WTC11 (cell line): ENCODE measurements around the gene SENP3. TPM values are rescaled to one million over a fixed set of nuclear protein-coding genes. Genes with fewer than 3 reads are reported as not detected.
A peak's percentile ranks its signal among the peaks of the same experiment; 100 is the strongest.

Experiments used
- ATAC-seq: fragments of 200-7000 bp; cut with Tn5 transposase; 2 replicates; pipeline ENCODE4 v1.10.0; 2021; ENCODE audit warnings: mild to moderate bottlenecking, moderate library complexity
- CTCF ChIA-PET: fragments of 300-600 bp; sonication (Branson Sonifier 250); formaldehyde crosslinking; loops from one replicate; lab custom pipeline; 2021; ENCODE audit warnings: antibody characterized with exemption; lab: Charles Lee
- POLR2A ChIA-PET: fragments of 350-600 bp; sonication (Branson Sonifier 250); formaldehyde crosslinking; loops from one replicate; lab custom pipeline; 2021; ENCODE audit warnings: antibody characterized with exemption; lab: Charles Lee
- DNase-seq: peaks from one replicate; pipeline ENCODE4 v3.0.0; 2021; ENCODE audit warnings: low spot score
- H3K27ac Mint-ChIP-seq: 2 replicates; pipeline ENCODE4 v1.8.0; 2021; ENCODE audit warnings: mixed read lengths
- H3K27me3 Mint-ChIP-seq: 2 replicates; pipeline ENCODE4 v1.8.0; 2021; ENCODE audit warnings: low read depth, mild to moderate bottlenecking, moderate library complexity, mixed read lengths
- H3K36me3 Mint-ChIP-seq: 2 replicates; pipeline ENCODE4 v1.8.0; 2021; ENCODE audit warnings: mixed read lengths
- H3K4me1 Mint-ChIP-seq: 2 replicates; pipeline ENCODE4 v1.8.0; 2022; ENCODE audit warnings: mixed read lengths
- H3K4me3 Mint-ChIP-seq: 2 replicates; pipeline ENCODE4 v1.8.0; 2021; ENCODE audit warnings: mild to moderate bottlenecking, moderate library complexity, mixed read lengths
- H3K9me3 Mint-ChIP-seq: 2 replicates; pipeline ENCODE4 v1.8.0; 2021; ENCODE audit warnings: mixed read lengths
- JAZF1 ChIP-seq: fragments of 250-450 bp; sonication (Bioruptor Pico); IDR thresholded peaks from 2 replicates; pipeline ENCODE4 v1.9.0; 2021; ENCODE audit warnings: moderate library complexity, mild to moderate bottlenecking, inconsistent platforms
- NR1H2 ChIP-seq: sonication (generic); formaldehyde crosslinking; IDR thresholded peaks from 2 replicates; pipeline ENCODE4 v1.9.0; 2021; ENCODE audit warnings: mild to moderate bottlenecking, moderate library complexity, missing genetic modification reagents
- SOX15 ChIP-seq: fragments of 250-450 bp; sonication (Bioruptor Pico); IDR thresholded peaks from 2 replicates; pipeline ENCODE4 v1.9.0; 2021; ENCODE audit warnings: mild to moderate bottlenecking
- ZNF121 ChIP-seq: sonication (generic); formaldehyde crosslinking; IDR thresholded peaks from 2 replicates; pipeline ENCODE4 v1.8.0; 2023; ENCODE audit warnings: missing genetic modification reagents
- total RNA-seq: library from RNA; stranded (reverse); gene quantifications from 3 replicates; pipeline ENCODE4 v1.2.3, GENCODE V29; 2021
- TF ChIP-seq, protein P1 (sequence below): sonication (generic); formaldehyde crosslinking; IDR thresholded peaks from 2 replicates; pipeline ENCODE4 v1.8.0; 2023; ENCODE audit warnings: missing genetic modification reagents, mild to moderate bottlenecking, borderline replicate concordance

SENP3 gene
- total RNA-seq, 1 experiment from 2014 or later: 85.4 TPM

DNA sequence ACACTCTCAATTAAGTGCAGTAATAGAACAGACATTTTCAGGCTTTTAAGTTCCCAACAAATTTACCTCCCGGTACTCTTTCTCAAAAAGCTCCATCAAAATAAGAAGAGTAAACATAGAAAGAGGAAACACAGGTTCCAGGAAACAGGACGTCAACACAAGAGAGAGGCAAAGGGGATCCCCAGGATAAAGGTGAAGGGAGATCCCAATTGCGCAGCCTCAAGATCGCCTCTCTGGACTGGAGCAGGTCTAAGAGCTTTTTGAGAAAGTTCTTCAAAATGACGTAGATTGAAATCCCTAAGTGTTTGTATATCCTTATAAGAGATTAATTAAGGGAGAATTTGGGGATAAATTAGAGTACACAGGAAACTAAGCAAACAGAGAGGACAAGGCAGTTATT lies 56.9 kb downstream of the SENP3 start (continued):
- TF ChIP-seq SOX15 (no peak), NR1H2 (CRISPR knock-in tag) (no peak), JAZF1 (no peak)

DNA sequence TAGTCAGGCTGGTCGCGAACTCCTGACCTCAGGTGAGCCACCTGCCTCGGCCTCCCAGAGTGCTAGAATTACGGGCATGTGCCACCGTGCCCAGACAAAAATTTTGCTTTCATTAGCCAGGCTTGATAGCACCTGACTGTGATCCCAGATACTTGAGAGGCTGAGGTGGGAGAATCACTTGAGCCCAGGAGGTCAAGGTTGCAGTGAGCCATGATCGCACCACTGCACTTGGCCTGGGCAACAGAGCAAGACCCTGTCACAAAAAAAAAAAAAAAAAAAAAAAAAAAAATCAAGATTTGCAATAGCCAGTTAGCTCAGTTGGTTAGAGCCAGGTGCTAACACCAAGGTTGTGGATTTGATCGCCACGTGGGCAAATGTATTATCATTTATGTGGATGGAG lies 59.1 kb downstream of the SENP3 start:
- ChIA-PET CTCF (interaction anchor here (0.8 kb wide), 1 partner anchor 12 kb away, joined by 3 read pairs; no protein-coding TSS in a partner anchor), POLR2A (interaction anchor here (0.5 kb wide), 1 partner anchor 71 kb away, joined by 11 read pairs; no protein-coding TSS in a partner anchor)
- H3K27me3 Mint-ChIP-seq: no peaks in the 10 kb centered on the region
- no peaks in the 10 kb centered on the region for H3K9me3 Mint-ChIP-seq
- ATAC-seq (no peak), DNase-seq (no peak)
- no peak overlapping the region for H3K4me3 Mint-ChIP-seq
- no peak overlapping the region for H3K27ac Mint-ChIP-seq
- TF ChIP-seq, protein P1, sequence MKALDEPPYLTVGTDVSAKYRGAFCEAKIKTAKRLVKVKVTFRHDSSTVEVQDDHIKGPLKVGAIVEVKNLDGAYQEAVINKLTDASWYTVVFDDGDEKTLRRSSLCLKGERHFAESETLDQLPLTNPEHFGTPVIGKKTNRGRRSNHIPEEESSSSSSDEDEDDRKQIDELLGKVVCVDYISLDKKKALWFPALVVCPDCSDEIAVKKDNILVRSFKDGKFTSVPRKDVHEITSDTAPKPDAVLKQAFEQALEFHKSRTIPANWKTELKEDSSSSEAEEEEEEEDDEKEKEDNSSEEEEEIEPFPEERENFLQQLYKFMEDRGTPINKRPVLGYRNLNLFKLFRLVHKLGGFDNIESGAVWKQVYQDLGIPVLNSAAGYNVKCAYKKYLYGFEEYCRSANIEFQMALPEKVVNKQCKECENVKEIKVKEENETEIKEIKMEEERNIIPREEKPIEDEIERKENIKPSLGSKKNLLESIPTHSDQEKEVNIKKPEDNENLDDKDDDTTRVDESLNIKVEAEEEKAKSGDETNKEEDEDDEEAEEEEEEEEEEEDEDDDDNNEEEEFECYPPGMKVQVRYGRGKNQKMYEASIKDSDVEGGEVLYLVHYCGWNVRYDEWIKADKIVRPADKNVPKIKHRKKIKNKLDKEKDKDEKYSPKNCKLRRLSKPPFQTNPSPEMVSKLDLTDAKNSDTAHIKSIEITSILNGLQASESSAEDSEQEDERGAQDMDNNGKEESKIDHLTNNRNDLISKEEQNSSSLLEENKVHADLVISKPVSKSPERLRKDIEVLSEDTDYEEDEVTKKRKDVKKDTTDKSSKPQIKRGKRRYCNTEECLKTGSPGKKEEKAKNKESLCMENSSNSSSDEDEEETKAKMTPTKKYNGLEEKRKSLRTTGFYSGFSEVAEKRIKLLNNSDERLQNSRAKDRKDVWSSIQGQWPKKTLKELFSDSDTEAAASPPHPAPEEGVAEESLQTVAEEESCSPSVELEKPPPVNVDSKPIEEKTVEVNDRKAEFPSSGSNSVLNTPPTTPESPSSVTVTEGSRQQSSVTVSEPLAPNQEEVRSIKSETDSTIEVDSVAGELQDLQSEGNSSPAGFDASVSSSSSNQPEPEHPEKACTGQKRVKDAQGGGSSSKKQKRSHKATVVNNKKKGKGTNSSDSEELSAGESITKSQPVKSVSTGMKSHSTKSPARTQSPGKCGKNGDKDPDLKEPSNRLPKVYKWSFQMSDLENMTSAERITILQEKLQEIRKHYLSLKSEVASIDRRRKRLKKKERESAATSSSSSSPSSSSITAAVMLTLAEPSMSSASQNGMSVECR (CRISPR knock-in tag): no peak
- TF ChIP-seq ZNF121: peak; percentile 82
- no peaks in the 10 kb centered on the region for H3K36me3 Mint-ChIP-seq
- no peaks in the 10 kb centered on the region for H3K4me1 Mint-ChIP-seq

Other genes starting within 250 kb of the SENP3 start
- 42.2 to 55.9 TPM (median 44.7 TPM) in 3 replicates for gene GPS2, start 246.6 kb upstream of the SENP3 start, total RNA-seq
- 44.3 to 64.4 TPM (median 50.2 TPM) in 3 replicates for gene NEURL4, start 232.6 kb upstream of the SENP3 start, total RNA-seq
- 58.6 to 63.9 TPM (median 60.6 TPM) in 3 replicates for gene ACAP1, start 225.4 kb upstream of the SENP3 start, total RNA-seq
- 8.1 to 9.0 TPM (median 8.2 TPM) in 3 replicates for gene KCTD11, start 209.8 kb upstream of the SENP3 start, total RNA-seq
- gene TMEM95, start 206.8 kb upstream of the SENP3 start, total RNA-seq: not detected in 3 replicates
- gene TNK1, start 180.8 kb upstream of the SENP3 start, total RNA-seq: 9.3 to 11.8 TPM (median 10.7 TPM) in 3 replicates
- 34.1 to 42.7 TPM (median 37.6 TPM) in 3 replicates for gene PLSCR3, start 167.4 kb upstream of the SENP3 start, total RNA-seq
- gene TMEM256, start 157.8 kb upstream of the SENP3 start, total RNA-seq: 132 to 180 TPM (median 178 TPM) in 3 replicates
- 76.7 to 112 TPM (median 96.9 TPM) in 3 replicates for gene NLGN2, start 154.1 kb upstream of the SENP3 start, total RNA-seq
- 0.18 to 0.35 TPM in 2 of 3 replicates, not detected in the other for gene SPEM1, start 141.6 kb upstream of the SENP3 start, total RNA-seq
- 0.13 TPM in 1 of 3 replicates, not detected in the others for gene SPEM2, start 136.3 kb upstream of the SENP3 start, total RNA-seq
- gene SPEM3, start 133.1 kb upstream of the SENP3 start, total RNA-seq: not detected in 3 replicates
- 13.5 to 15.3 TPM (median 13.9 TPM) in 3 replicates for gene TMEM102, start 126.5 kb upstream of the SENP3 start, total RNA-seq
- 19.8 to 29.1 TPM (median 28.0 TPM) in 3 replicates for gene FGF11, start 122.4 kb upstream of the SENP3 start, total RNA-seq
- 16.0 to 21.5 TPM (median 20.8 TPM) in 3 replicates for gene CHRNB1, start 116.9 kb upstream of the SENP3 start, total RNA-seq
- gene ZBTB4, start 82.3 kb upstream of the SENP3 start, total RNA-seq: 14.6 to 17.0 TPM (median 16.2 TPM) in 3 replicates
- 0.16 to 0.26 TPM (median 0.18 TPM) in 3 replicates for gene SLC35G6, start 80.5 kb upstream of the SENP3 start, total RNA-seq
- 166 to 170 TPM (median 170 TPM) in 3 replicates for gene POLR2A, start 77.6 kb upstream of the SENP3 start, total RNA-seq
- 8.1 to 10.5 TPM (median 10.2 TPM) in 3 replicates for gene TNFSF12, start 12.9 kb upstream of the SENP3 start, total RNA-seq
- 2.2 to 3.2 TPM (median 2.9 TPM) in 3 replicates for gene TNFSF13, start 3.2 kb upstream of the SENP3 start, total RNA-seq
- 0.41 to 0.87 TPM (median 0.72 TPM) in 3 replicates for gene CD68, start 17.7 kb downstream of the SENP3 start, total RNA-seq
- 55.3 to 57.7 TPM (median 57.0 TPM) in 3 replicates for gene MPDU1, start 21.9 kb downstream of the SENP3 start, total RNA-seq
- gene SOX15, start 28.2 kb downstream of the SENP3 start, total RNA-seq: 15.2 to 19.9 TPM (median 17.5 TPM) in 3 replicates
- gene FXR2, start 53.0 kb downstream of the SENP3 start, total RNA-seq: 32.5 to 35.1 TPM (median 33.3 TPM) in 3 replicates
- 68.3 to 75.8 TPM (median 73.1 TPM) in 3 replicates for gene SAT2, start 65.9 kb downstream of the SENP3 start, total RNA-seq
- gene SHBG, start 68.2 kb downstream of the SENP3 start, total RNA-seq: 0.83 to 1.2 TPM (median 1.1 TPM) in 3 replicates
- gene ATP1B2, start 89.0 kb downstream of the SENP3 start, total RNA-seq: 29.1 to 37.5 TPM (median 35.9 TPM) in 3 replicates
- 173 to 179 TPM (median 176 TPM) in 3 replicates for gene TP53, start 125.6 kb downstream of the SENP3 start, total RNA-seq
- gene WRAP53, start 126.6 kb downstream of the SENP3 start, total RNA-seq: 35.5 to 37.3 TPM (median 37.2 TPM) in 3 replicates
- gene EFNB3, start 143.3 kb downstream of the SENP3 start, total RNA-seq: 14.3 to 14.7 TPM (median 14.5 TPM) in 3 replicates
- 0.17 to 0.34 TPM (median 0.27 TPM) in 3 replicates for gene DNAH2, start 155.8 kb downstream of the SENP3 start, total RNA-seq